Measurements from ENCODE around the gene ALOX5. TPM values are rescaled to one million over a fixed set of nuclear protein-coding genes. Genes with fewer than 3 reads are reported as not detected.
"Not testable (repeated sequence)": the region's sequence is repeated elsewhere in the genome, so short reads cannot be mapped to it uniquely, and the experiment has no call there.

The ALOX5 gene
- total RNA-seq, 1 experiment from 2014 or later, result not detected

- DNase-seq (ENCODE audit: low spot score); in situ Hi-C loops (cut with HindIII; ENCODE audit: low sequenced_read_pairs): not testable (repeated sequence)
Measured at GRCh38 chr10:45481100-45481499, 107.1 kb downstream of the ALOX5 start.

DNA sequence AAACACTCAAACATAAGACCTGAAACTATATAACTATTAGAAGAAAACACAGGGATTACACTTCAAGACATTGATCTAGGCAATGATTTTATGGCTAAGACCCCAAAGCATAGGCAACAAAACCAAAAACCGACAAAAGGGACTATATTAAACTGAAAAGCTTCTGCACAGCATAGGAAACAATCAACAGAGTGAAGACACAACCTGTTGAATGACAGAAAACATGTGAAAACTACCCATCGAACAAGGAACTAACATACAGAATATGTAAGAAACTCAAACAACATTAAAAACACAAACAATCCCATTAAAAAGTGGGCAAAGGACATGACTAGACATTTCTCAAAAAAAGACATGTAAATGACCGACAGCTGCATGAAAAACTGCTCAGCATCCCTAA, 109.0 kb downstream of the ALOX5 start:
- in situ Hi-C loops (cut with HindIII; ENCODE audit: low sequenced_read_pairs), result no loop called here

GRCh38 chr10:45487735-45488134, 113.7 kb downstream of the ALOX5 start:
- in situ Hi-C loops (cut with HindIII; ENCODE audit: low sequenced_read_pairs), result no loop called here
- no peak for DNase-seq (ENCODE audit: low spot score)

More for the DNA sequence above, 109.0 kb downstream of the ALOX5 start:
- DNase-seq (ENCODE audit: low spot score), result no peak

- no peak for DNase-seq (ENCODE audit: low spot score)
- in situ Hi-C loops (cut with HindIII; ENCODE audit: low sequenced_read_pairs), result no loop called here
Measured at GRCh38 chr10:45488365-45488764, 114.3 kb downstream of the ALOX5 start.

DNA sequence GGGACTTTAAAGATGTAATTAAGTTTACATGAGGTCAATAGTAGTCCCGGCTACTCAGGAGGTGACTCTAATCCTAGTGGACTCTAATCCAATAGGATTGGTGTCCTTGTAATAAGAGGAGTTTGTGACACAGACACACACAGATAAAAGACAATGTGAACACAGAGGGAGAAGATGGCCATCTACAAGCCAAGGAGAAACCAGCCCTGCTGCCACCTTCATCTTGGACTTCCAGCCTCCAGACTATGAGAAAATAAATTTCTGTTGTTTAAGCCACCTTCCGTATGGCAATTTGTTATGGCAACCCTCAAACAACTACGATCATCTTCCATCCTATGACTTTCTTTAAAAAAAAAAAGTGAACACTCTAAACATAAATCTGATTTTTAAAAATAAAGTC, 116.3 kb downstream of the ALOX5 start:
- no peak for DNase-seq (ENCODE audit: low spot score)
- in situ Hi-C loops (cut with HindIII; ENCODE audit: low sequenced_read_pairs), result no loop called here

DNA sequence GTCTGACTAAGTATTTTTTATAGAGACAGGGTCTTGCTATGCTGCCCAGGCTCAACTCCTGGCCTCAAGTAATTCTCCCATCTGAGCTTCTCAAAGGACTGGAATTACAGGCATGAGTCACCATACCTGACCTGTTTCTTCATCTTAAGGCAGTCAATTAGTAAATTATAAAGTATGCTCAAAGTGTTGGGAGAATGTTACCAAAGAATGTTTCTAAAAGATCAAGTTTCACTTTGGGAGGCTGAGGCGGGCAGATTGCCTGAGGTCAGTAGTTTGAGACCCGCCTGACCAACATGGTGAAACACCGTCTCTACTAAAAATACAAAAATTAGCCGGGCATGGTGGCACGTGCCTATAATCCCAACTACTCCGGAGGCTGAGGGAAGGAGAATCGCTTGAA, 117.0 kb downstream of the ALOX5 start:
- DNase-seq (ENCODE audit: low spot score), result no peak
- in situ Hi-C loops (cut with HindIII; ENCODE audit: low sequenced_read_pairs), result no loop called here

Other genes starting within 250 kb of the ALOX5 start
- gene OR13A1, start 58.6 kb upstream of the ALOX5 start, total RNA-seq (2014; rRNA removed; shearing (Covaris generic)), result not detected in 2 replicates

All from G401 (cell line).